Measurements from ENCODE around the gene PDZD11.
"Not testable (repeated sequence)": the region's sequence is repeated elsewhere in the genome, so short reads cannot be mapped to it uniquely, and the experiment has no call there.

Gene PDZD11

DNA sequence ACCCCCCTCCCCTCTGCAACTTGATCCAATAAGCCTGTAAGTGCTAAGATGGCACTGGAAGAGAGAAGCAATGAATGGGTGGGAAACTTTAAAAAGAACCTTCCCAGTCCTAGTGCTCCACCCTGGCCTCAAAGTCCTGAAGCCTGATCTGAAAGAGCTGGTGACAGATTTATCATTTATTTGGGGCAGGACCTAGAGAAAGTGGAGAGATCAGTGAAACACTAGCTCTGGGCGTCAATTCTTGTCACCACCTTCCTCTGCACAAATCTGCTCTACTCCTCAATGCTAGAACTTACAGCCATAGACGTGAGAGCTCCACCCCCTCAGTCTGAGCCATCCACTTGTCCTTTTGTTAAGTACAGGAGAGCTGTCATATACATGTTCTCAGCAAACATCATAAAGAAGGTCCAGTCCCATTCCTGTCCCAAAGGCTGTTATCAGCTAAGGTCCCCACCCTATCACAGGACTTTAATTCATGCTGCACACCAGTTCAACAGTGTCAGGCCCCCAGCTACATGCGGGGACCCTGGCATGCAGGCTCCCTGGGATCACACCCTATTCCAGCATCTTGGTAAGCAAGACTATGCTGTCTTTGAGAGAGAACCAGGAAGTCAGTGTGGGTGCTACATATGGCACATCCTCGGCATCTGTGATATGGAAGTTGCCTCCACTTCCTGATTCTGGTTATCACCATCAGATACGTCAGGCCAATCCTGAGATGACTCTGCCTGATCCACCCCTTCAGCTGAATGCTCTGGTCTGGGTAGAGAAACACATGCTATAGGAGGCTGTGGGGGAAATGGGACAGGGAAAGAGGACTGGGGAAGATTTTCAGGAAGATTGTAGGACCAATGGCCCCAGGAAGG, 32.1 kb downstream of the PDZD11 start:
- DNase-seq (ENCODE audit: low read depth in 1 of 2, low spot score in 1 of 2) = no peak

DNA sequence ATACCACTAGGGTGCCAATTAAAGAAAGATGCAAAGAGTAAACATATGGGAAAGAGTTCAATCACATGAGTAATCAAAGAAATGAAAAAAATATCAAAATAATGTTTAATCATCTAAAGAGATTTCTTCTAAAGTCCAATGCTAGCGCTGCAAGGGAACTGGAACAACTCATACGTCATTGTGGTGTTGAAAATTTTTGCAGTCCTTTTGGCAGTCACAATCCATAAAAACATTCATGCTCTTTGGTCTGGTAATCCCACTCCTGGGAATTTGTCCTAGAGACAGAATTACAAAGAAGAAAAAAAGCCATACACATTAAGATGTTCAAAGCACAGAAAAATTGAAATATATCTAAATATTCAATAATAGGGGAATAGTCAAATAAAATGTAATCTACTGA, 34.3 kb downstream of the PDZD11 start:
- no peak for DNase-seq (ENCODE audit: low read depth in 1 of 2, low spot score in 1 of 2)

DNA sequence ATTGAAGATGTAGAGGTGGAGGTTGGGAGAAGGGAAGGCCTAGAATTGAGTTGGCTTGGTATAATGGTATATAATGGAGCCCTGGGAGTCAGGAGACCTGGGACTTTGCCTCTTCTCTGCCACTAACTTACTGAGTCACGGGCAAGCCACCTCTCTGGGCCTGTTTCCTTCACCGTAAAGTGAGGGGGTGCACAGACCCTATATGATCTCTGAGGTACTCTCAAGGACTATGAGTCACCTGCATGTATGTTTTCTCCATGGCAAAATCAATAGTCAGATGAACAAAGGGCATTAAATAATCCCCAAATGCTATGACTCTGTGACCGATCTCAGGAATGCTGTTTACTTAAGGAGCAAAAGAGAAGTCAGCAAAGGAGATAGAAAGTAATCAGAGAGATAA, 34.8 kb downstream of the PDZD11 start:
- DNase-seq (ENCODE audit: low read depth in 1 of 2, low spot score in 1 of 2) = no peak

DNA sequence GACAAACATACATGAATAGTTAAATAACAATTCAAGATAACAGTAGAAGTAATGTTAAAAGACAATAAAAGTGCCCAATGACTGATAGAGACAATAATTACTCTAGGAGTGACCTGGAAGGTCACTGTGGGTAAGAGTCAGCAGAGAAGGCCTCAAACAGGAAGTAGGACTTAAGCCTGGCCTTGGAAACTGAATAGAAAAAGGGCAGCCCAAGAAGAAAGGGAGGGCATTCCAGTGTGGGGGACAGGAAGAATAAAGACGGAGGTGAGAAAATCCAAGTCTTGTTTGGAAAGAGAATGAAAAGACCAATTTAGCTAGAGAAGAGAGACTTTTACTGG, 35.7 kb downstream of the PDZD11 start:
- no peak for DNase-seq (ENCODE audit: low read depth in 1 of 2, low spot score in 1 of 2)

DNA sequence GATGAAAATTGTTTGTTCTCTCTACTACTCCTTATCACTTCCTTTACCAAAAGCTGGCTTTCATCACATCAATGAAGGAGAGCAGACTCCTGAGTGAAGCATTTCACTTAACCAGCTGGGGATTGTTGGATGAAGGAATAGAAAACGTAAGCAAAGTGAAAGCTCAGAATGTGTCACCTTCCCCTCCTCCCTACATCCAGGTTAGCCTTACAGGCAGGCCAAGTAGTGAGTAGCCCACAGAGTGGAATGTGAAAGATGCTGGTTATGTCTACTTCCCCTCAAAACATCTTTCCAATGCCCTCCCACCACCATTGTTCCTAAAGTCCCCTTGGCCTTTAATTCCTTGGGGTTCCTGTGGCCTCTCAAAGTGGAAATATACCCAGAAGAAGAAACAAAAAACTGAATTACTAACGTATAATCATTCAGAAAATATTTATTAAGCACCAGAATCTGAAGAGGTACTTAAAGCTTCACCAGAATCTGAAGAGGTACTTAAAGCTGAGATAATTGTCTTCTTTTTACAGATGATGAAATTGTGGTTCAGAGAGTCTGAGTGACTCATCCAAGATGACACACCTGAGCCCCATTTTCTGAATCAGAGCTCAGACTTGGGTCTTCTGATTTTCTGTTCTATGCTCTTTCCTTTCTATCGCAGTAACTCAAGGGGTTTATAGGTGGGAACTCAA, 36.2 kb downstream of the PDZD11 start:
- no peak for DNase-seq (ENCODE audit: low read depth in 1 of 2, low spot score in 1 of 2)

DNA sequence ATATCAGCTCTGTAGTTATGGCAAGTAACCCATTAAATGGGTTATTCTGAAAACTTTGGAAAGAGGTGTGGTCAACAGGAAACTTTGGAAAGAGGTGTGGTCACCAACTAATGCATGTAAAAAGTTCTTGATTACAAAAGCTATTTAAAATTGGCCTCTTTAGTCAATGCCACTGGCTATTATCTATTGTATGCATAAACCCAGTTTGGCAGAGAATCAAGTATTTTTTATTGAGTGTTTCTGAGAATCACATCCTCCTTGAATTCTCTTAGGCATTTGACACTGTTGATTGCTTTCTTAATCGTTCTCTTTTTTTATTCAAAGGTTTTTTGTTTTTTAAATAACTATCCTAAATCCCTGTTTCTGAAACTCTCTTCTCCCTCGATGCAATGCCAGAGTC, 37.2 kb downstream of the PDZD11 start:
- DNase-seq (ENCODE audit: low read depth in 1 of 2, low spot score in 1 of 2) = no peak

DNA sequence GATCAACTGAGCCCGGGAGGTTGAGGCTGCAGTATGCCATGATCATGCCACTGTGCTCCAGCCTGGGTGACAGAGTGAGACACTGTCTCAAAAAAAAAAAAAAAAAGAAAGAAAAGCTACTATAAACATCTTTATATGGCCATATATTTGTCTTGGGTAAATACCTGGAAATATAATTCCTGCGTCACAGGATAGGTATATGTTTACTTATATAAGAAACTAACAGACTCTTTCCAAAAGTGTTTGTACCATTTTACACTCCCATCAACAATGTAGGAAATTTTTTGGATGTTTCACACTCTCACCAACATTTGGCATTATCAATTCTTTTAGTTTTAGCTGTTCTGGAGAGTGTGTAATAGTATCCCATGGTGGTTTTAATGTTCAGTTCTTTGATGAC, 42.5 kb downstream of the PDZD11 start:
- no peak for DNase-seq (ENCODE audit: low read depth in 1 of 2, low spot score in 1 of 2)

DNA sequence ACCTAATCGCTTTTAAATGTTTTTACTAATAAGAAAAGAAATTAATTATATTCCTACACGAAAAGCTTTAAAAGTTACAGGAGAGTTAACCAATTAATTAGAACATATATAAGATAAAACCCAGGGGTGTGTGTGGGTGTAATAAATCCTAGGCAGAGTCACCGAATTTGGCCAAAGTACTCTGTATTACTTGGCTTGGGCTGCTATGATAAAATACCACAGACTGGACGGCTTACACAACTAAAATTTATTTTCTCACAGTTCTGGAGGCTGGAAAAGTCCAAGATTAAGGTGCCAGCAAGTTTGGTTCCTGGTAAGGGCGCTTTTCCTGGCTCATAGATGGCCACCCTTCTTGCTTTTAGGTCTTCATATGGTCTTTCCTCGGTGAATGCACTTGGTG, 44.8 kb downstream of the PDZD11 start:
- no peak for DNase-seq (ENCODE audit: low read depth in 1 of 2, low spot score in 1 of 2)

DNA sequence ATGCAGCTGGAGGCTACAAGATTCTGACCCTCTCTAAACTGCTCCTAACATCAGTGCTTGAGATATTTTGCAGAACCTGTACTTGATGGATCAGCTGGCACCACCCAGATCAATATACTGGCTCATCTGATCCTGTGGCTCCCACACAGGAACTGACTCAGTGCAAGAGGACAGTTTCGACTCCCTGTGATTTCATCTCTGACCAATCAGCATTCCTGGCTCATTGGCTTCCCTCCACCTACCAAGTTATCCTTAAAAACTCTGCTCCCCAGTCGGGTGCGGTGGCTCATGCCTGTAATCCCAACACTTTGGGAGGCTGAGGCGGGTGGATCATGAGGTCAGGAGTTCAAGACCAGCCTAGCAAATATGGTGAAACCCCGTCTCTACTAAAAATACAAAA, 46.1 kb downstream of the PDZD11 start:
- not testable (repeated sequence) for DNase-seq (ENCODE audit: low read depth in 1 of 2, low spot score in 1 of 2)

DNA sequence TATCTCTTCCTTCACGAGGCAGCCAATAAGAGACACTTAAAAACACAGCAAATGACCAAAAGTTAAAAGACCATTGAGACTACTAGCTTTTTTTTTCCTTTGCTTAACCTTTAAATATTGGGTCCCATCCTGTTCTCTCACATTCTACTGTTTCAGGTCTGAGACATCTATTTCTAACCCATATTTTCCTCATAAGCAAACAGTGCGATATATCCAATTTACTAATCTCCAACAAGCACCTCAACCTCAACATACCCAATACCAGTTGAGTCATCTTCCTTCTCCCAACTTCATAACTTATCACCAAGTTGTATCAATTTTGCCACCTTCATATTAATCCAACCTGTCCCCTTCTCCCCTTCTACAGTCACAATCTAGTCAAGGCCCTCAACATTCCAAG, 48.2 kb downstream of the PDZD11 start:
- DNase-seq (ENCODE audit: low read depth in 1 of 2, low spot score in 1 of 2) = no peak

DNA sequence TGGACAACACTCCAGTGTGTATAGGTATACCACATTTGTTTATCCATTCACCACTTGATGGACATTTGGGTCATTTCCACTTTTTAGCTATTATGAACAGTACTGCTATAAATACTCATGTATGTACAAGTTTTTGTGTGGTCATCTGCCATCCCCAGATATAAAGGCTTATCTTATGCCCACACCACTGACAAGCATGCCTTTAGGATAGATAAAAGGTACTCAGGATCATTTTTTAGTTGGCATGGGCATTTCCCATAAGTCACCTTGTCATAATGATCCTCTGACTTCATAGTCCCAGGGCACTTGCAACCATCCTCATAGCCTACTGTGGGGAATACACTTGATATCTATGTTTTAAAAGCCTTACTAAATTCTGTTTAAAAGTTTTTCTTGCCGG, 49.0 kb downstream of the PDZD11 start:
- DNase-seq (ENCODE audit: low read depth in 1 of 2, low spot score in 1 of 2) = no peak

All from activated T-helper 1 cell treated with anti-CD3 and anti-CD28 coated beads, Interleukin-2, amount 50 U/mL, for 16 hours (primary cell).